ENCODE results near the gene CHD9NB.
A peak's percentile ranks its signal among the peaks of the same experiment; 100 is the strongest.

Gene CHD9NB

DNA sequence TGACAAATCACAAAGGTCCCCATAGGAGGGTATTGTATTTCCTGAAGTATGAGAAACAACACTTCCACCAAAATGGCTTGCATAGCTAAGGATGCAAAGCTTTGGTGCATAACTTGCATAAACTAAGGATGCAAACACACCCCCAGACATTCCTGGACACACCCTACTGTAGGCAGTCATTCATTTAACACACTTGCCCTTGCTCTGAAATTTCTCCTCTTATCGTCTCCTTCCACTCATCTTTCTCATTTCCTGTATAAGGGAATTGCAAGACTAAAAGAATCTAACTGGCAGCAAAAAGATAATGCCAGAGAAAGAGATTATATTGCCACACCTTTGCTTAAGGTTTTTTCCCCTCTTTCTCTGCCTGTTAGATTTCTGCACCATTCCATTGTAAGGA is 30.4 kb upstream of the CHD9NB start:
- DNase-seq (ENCODE audit: low read depth in 2 of 2) = peak; percentile 29 to 45
- TF ChIP-seq, protein P1, sequence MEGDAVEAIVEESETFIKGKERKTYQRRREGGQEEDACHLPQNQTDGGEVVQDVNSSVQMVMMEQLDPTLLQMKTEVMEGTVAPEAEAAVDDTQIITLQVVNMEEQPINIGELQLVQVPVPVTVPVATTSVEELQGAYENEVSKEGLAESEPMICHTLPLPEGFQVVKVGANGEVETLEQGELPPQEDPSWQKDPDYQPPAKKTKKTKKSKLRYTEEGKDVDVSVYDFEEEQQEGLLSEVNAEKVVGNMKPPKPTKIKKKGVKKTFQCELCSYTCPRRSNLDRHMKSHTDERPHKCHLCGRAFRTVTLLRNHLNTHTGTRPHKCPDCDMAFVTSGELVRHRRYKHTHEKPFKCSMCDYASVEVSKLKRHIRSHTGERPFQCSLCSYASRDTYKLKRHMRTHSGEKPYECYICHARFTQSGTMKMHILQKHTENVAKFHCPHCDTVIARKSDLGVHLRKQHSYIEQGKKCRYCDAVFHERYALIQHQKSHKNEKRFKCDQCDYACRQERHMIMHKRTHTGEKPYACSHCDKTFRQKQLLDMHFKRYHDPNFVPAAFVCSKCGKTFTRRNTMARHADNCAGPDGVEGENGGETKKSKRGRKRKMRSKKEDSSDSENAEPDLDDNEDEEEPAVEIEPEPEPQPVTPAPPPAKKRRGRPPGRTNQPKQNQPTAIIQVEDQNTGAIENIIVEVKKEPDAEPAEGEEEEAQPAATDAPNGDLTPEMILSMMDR (IDR thresholded peaks at IDR 0.05; ENCODE audit: low read depth, low read length) = no peak
- no peak overlapping the region for H3K4me3 ChIP-seq (replicated peaks in 1 of 2; ENCODE audit: low read depth in 2 of 2, low read length in 2 of 2)

DNA sequence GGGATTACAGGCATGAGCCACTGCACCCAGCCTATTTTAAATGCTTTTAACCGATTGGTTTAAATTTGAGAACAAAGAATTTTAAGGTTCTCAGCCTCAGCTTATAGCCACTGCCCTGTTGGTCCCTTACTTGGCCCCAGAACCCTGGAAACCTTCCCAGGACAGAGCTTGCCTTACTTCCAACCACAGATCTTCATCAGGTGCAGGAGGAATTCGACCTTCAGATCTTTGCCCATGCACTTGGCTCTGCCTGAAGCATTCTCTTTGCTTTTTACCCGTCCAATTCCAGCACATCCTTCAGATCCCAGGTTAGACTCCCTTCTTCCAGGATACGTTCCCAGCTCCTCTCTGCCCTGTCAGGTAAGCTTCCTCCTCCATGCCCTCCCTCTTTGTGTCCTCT is 29.8 kb upstream of the CHD9NB start:
- TF ChIP-seq, protein P1 (IDR thresholded peaks at IDR 0.05; ENCODE audit: low read depth, low read length) = no peak
- no peak overlapping the region for H3K4me3 ChIP-seq (replicated peaks in 1 of 2; ENCODE audit: low read depth in 2 of 2, low read length in 2 of 2)
- DNase-seq (ENCODE audit: low read depth in 2 of 2) = no peak

DNA sequence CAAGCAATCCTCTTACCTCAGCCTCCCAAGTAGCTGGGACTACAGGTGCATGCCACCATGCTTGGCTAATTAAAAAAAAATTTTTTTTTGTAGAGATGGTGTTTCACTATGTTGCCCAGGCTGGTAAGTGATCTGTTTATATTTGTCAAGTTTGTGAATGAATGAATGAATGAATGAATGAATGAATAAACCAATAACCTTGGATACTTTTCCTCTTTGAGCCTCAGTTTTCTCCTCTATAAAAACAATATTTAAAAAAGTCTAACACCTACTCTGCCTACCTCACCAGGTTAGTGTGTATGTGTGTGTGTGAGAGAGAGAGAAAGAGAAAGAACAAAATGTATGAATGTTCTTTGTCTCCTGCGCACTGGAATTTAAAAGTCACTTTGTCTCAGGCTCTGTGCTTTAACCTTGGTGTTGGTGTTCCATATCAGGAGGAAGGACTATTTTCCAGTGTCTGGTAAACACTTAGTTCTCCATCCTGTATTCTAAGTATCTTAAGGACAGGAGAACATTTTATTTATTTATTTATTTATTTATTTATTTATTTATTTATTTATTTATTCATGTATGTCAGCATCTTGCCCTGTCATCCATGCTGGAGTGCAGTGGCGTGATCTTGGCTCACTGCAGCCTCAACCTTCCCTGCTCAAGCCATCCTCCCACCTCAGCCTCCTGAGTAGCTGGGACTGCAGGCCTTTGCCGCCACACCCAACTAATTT is 29.1 kb upstream of the CHD9NB start:
- H3K4me3 ChIP-seq (replicated peaks in 1 of 2; ENCODE audit: low read depth in 2 of 2, low read length in 2 of 2) = no peak overlapping the region
- TF ChIP-seq, protein P1 (IDR thresholded peaks at IDR 0.05; ENCODE audit: low read depth, low read length) = no peak
- no peak for DNase-seq (ENCODE audit: low read depth in 2 of 2)

DNA sequence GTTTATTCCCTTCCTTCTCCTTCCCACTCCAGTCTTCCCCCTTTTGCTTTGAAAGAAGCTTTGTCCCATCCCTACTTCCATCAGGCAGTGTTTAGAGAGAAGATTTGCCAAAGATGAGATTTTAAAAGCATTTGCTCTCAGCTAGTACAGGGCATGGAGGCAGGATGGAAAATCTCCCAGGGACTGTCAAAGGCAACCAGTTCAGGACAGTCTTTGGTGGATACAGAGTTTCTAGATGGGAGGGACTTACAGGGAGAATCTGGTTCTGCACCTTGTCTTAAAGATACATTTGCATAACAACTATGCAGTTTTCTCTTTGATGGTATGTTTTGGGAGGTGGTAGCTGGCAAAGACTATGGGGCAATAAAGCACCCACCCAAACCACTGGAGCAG is 28.3 kb upstream of the CHD9NB start:
- DNase-seq (ENCODE audit: low read depth in 2 of 2) = no peak
- TF ChIP-seq, protein P1 (IDR thresholded peaks at IDR 0.05; ENCODE audit: low read depth, low read length) = no peak
- no peak overlapping the region for H3K4me3 ChIP-seq (replicated peaks in 1 of 2; ENCODE audit: low read depth in 2 of 2, low read length in 2 of 2)

DNA sequence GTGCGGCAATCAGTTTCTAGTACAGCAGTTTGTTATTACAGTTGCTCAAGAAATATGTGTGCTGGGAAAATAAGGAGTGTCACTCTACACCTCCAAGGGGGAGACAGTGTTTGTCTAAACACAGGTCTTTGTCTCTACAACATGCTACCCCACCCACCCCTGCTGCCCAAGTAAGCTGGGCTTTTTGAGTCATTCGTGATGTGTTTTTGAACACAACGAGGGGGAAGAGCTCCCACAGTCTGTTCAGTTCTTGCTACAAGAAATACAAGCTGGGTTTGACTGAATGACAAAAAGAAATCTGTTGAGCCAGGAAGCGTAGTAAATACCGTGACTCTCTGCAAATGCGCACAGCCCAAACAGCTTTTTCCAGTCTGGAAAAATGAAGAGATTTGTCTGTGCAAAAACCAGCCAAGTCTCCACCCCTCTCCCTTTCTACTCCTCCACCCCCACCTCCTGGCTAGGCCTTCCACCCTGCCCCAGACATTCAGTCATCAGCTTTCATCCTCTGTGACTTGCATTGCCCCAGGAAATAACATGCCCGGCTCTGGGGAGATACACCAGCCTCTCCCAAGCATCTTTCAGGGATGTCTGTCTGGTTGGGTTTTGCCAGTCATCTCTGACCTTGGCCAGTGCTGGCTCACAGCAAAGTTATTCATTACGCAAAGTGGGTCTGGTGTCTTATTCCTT is 27.8 kb upstream of the CHD9NB start:
- H3K4me3 ChIP-seq (replicated peaks in 1 of 2; ENCODE audit: low read depth in 2 of 2, low read length in 2 of 2) = peak overlapping the region; percentile 5 to 11
- DNase-seq (ENCODE audit: low read depth in 2 of 2) = peak; percentile 90 to 92
- TF ChIP-seq, protein P1 (IDR thresholded peaks at IDR 0.05; ENCODE audit: low read depth, low read length) = no peak

DNA sequence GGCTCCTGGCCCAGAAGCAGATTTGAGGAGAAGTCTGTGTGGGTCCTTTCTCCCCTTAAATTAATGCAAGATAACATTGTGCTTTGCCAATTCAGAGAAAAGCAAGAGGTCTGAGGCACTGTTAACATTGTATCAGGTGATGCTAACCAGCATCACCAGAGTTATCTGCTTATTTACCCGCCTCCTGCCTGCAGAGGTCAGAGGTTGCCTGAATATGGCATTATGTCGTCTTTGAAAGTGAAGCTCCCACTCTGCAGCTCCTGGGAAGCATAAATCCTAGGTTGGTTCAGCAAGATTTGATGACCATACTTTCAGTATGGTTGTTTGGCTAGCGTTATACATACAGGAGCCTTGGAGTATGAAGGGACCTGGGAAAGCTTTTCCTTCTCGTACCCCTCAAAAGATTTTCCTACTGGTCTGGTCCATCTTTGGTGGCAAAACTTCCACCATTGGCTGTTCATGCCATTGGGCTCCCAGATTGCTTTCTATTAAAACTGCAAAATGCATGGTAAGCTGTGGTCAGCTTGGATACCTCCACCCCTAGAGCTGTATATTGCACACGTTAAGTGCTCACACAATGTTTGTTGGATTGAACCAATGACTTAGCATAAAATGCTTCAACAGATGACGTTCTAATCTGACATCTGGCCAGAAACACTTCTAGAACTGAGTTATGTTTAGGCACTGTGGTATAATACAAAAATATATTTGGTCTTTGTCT is 26.2 kb upstream of the CHD9NB start:
- H3K4me3 ChIP-seq (replicated peaks in 1 of 2; ENCODE audit: low read depth in 2 of 2, low read length in 2 of 2) = no peak overlapping the region
- TF ChIP-seq, protein P1 (IDR thresholded peaks at IDR 0.05; ENCODE audit: low read depth, low read length) = no peak
- peak in 1 of 2 donors; percentile 37 for DNase-seq (ENCODE audit: low read depth in 2 of 2)
